HCT116 (cell line): ENCODE results near the gene DUSP6. TPM values are rescaled to one million over a fixed set of nuclear protein-coding genes. Genes with fewer than 3 reads are reported as not detected.

ENCODE experiments used
- ATAC-seq: fragments of 200-7000 bp; cut with Tn5 transposase; 2 replicates; pipeline ENCODE4 v1.9.1; 2020; ENCODE audit warnings: mild to moderate bottlenecking, moderate library complexity
- BruUV-seq: library from RNA; stranded (reverse); fragments of 400-500 nt; replicated peaks from 2 replicates; lab custom pipeline; 2021; lab: Mats Ljungman, UMichigan
- CTCF ChIA-PET: fragments of 300-600 bp; sonication (Branson Sonifier 250); formaldehyde crosslinking; loops from one replicate; lab custom pipeline; 2021; ENCODE audit warnings: antibody characterized with exemption; lab: Charles Lee
- POLR2A ChIA-PET: fragments of 300-600, 350-600 bp; sonication (Branson Sonifier 250); formaldehyde crosslinking; loops from one replicate; lab custom pipeline; 2021; ENCODE audit warnings: antibody characterized with exemption; lab: Charles Lee
- RAD21 ChIA-PET, 2 experiments: fragments of 300-600 bp; sonication (Branson Sonifier 250); formaldehyde crosslinking; loops; one replicate each; lab custom pipeline; 2023; ENCODE audit warnings: low total read pairs in 2 of 2; ENCODE audit not compliant: uncharacterized antibody in 2 of 2, unreplicated experiment in 2 of 2, low non-redundant PET in 1 of 2; lab: Charles Lee
- DNase-seq: peaks from one replicate; pipeline ENCODE4 v3.0.0-alpha.2; 2010; ENCODE audit warnings: low read depth, low spot score
- H2AFZ ChIP-seq: fragments of 200-600 bp; shearing (Covaris generic), sonication (generic); 2 replicates; pipeline ENCODE4 v1.6.1; 2017; ENCODE audit warnings: low read depth, mixed run types, mixed read lengths, antibody characterized with exemption, low read length; ENCODE audit not compliant: poor library complexity, severe bottlenecking
- H3K27ac ChIP-seq: 2 replicates; pipeline ENCODE4 v1.5.1; 2012; ENCODE audit warnings: low read depth, low read length
- H3K27me3 ChIP-seq: fragments of 200-600 bp; sonication (generic); 2 replicates; pipeline ENCODE4 v1.6.1; 2016; ENCODE audit warnings: mixed run types, low read length, mixed read lengths; ENCODE audit not compliant: insufficient read depth
- H3K36me3 ChIP-seq, 2 experiments: fragments of 200-500 bp in 1 of 2; fragments of 200-600 bp in 1 of 2; sonication (Bioruptor generic) in 1 of 2; sonication (generic) in 1 of 2; 2 replicates each; pipeline versions ENCODE4 v1.5.1 to v1.6.1; 2014 to 2016; ENCODE audit warnings: low read length in 2 of 2, inconsistent platforms in 1 of 2, mixed read lengths in 1 of 2, mixed run types in 1 of 2; ENCODE audit not compliant: insufficient read depth in 2 of 2, control insufficient read depth in 1 of 2
- H3K4me1 ChIP-seq, 2 experiments: fragments of 200-600 bp in 1 of 2; sonication (generic) in 1 of 2; 2 replicates each; pipeline versions ENCODE4 v1.5.1 to v1.6.1; 2012 to 2017; ENCODE audit warnings: low read length in 2 of 2, inconsistent platforms in 1 of 2, mild to moderate bottlenecking in 1 of 2, mixed read lengths in 1 of 2, mixed run types in 1 of 2, moderate library complexity in 1 of 2; ENCODE audit not compliant: insufficient read depth in 2 of 2, control insufficient read depth in 1 of 2
- H3K4me2 ChIP-seq: fragments of 200-600 bp; sonication (generic); 2 replicates; pipeline ENCODE4 v1.6.1; 2017; ENCODE audit warnings: mixed run types, low read length, mixed read lengths
- H3K4me3 ChIP-seq, 2 experiments: fragments of 200-600 bp in 1 of 2; sonication (generic) in 1 of 2; replicated peaks in 1 of 2; 2 replicates each; pipeline ENCODE4 v1.5.1; 2011 to 2016; ENCODE audit warnings: low read length in 2 of 2, control low read depth in 1 of 2, low read depth in 1 of 2, mild to moderate bottlenecking in 1 of 2, mixed read lengths in 1 of 2, mixed run types in 1 of 2
- H3K79me2 ChIP-seq: fragments of 200-600 bp; sonication (generic); 2 replicates; pipeline ENCODE4 v1.6.1; 2017; ENCODE audit warnings: mild to moderate bottlenecking, mixed run types, low read length, moderate library complexity, mixed read lengths; ENCODE audit not compliant: insufficient read depth
- H3K9ac ChIP-seq: fragments of 200-600 bp; sonication (generic); 2 replicates; pipeline ENCODE4 v1.6.1; 2016; ENCODE audit warnings: low read length, mixed read lengths
- H3K9me2 ChIP-seq: fragments of 200-600 bp; sonication (generic), shearing (Covaris generic); 2 replicates; pipeline ENCODE4 v1.6.1; 2017; ENCODE audit warnings: mixed run types, mild to moderate bottlenecking, moderate library complexity; ENCODE audit not compliant: insufficient read depth
- H3K9me3 ChIP-seq, 2 experiments: fragments of 200-500 bp in 1 of 2; fragments of 200-600 bp in 1 of 2; sonication (Bioruptor generic) in 1 of 2; sonication (generic) in 1 of 2; 2 replicates each; pipeline ENCODE4 v1.6.1; 2014 to 2017; ENCODE audit warnings: low read length in 2 of 2, mixed read lengths in 2 of 2, inconsistent platforms in 1 of 2, low read depth in 1 of 2, mild to moderate bottlenecking in 1 of 2, mixed run types in 1 of 2, moderate library complexity in 1 of 2; ENCODE audit not compliant: control insufficient read depth in 1 of 2, insufficient read depth in 1 of 2
- H4K20me1 ChIP-seq: fragments of 200-600 bp; sonication (generic), shearing (Covaris generic); 2 replicates; pipeline ENCODE4 v1.6.1; 2017; ENCODE audit warnings: mixed run types, mild to moderate bottlenecking, moderate library complexity; ENCODE audit not compliant: insufficient read depth
- CBX3 ChIP-seq: IDR thresholded peaks from 2 replicates; pipeline ENCODE4 v1.6.1; 2012; ENCODE audit warnings: low read depth
- EZH2phosphoT487 ChIP-seq: fragments of 200-600 bp; IDR thresholded peaks from 2 replicates; pipeline ENCODE4 v1.6.1; 2018; ENCODE audit warnings: antibody characterized with exemption, borderline replicate concordance
- RAD21 ChIP-seq: IDR thresholded peaks from 2 replicates; pipeline ENCODE4 v1.6.1; 2012; ENCODE audit warnings: low read depth, mild to moderate bottlenecking
- SRF ChIP-seq: IDR thresholded peaks from 2 replicates; pipeline ENCODE4 v1.6.1; 2012; ENCODE audit warnings: low read depth
- ZBTB33 ChIP-seq: IDR thresholded peaks from 2 replicates; pipeline ENCODE4 v1.6.1; 2011; ENCODE audit warnings: mild to moderate bottlenecking, low read length, moderate library complexity; ENCODE audit not compliant: insufficient replicate concordance; ENCODE audit errors: extremely low read depth
- ZNF274 ChIP-seq: fragments of 200-500 bp; sonication (Bioruptor generic); IDR thresholded peaks from 2 replicates; pipeline ENCODE4 v1.6.1; 2014; ENCODE audit warnings: mild to moderate bottlenecking, low read depth, low read length, inconsistent platforms
- intact Hi-C: fragments of 100-400 bp; cut with micrococcal nuclease; formaldehyde crosslinking; loops from 2 replicates; pipeline ENCODE4 v1.10.0; 2022
- total RNA-seq: library from RNA; stranded (reverse); gene quantifications from one replicate; pipeline ENCODE4 v1.2.1, GENCODE V29; 2021; ENCODE audit not compliant: unreplicated experiment
- TF ChIP-seq, protein P1 (sequence below): IDR thresholded peaks from 2 replicates; pipeline ENCODE4 v1.6.1; 2012

Gene DUSP6
- total RNA-seq, 1 experiment from 2014 or later: 219 TPM

DNA sequence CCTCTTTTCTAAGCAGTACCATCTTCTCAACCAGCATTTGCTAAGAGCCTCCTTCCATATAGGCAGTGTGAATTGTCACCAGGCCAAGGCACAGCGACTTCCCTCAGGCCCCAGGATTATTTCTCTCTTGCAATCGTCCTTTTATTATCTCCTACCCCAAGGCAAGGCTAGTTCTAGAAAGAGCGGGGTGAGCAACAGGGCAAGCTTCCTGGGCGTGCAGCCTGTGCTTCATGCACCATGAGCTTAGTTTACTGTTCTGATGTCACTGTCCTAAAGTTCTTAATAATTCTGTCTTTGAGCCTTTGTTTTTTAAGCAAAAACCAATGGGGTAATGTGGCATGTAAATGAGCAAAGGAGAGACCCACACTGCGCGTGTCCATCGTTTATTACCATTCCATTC, 27.9 kb downstream of the DUSP6 start:
- Histone ChIP-seq H3K9ac (no peak overlapping the region), H3K27me3 (no peaks in the 10 kb centered on the region), H3K36me3 (no peaks in the 10 kb centered on the region), H4K20me1 (no peaks in the 10 kb centered on the region), H3K27ac (no peak overlapping the region), H3K9me3 (no peaks in the 10 kb centered on the region), H3K79me2 (no peaks in the 10 kb centered on the region), H3K4me2 (no peak overlapping the region), H3K4me3 (no peak overlapping the region), H2AFZ (no peak overlapping the region), H3K4me1 (no peaks in the 10 kb centered on the region), H3K9me2 (no peaks in the 10 kb centered on the region)
- no peak for TF ChIP-seq EZH2phosphoT487
- no peak for TF ChIP-seq SRF
- no peak for TF ChIP-seq ZBTB33
- ChIA-PET CTCF (no interaction called here), POLR2A (no interaction called here), RAD21 (no interaction called here)
- ATAC-seq (no peak), DNase-seq (no peak)
- no TSS peak for BruUV-seq
- intact Hi-C loops: no loop called here

DNA sequence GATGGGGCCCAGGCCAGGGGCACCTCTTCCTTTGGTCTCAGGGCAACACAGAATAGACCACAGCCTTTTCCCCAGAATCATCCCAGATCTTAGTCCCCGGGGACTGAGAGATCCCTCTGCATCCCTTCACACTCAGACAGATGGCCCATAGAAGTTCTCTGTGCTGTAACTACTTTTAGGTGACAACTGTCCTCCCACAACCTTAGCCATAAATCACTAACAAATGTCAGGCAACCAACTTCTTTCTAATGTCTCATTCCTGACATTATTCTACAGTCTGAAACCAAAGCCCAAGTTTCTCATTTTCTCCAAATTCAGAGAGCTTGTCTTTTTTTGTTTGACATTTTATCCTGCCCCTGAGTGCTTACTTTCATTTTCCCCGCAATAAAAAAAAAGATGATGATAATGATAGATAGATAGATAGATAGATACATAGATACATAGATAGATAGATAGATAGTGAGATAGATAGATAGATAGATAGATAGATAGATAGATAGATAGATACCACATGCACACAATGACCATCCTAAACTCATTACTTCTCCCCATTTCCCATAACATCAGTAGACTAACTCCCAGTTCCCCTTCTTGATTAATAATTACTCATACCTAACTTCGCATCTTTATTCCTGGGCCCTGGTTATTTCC, 28.6 kb downstream of the DUSP6 start:
- BruUV-seq: no TSS peak
- TF ChIP-seq RAD21 (no peak), ZNF274 (no peak), CBX3 (no peak)
- TF ChIP-seq, protein P1, sequence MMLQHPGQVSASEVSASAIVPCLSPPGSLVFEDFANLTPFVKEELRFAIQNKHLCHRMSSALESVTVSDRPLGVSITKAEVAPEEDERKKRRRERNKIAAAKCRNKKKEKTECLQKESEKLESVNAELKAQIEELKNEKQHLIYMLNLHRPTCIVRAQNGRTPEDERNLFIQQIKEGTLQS: no peak
- no peak for DNase-seq
- H3K9me2 ChIP-seq: no peaks in the 10 kb centered on the region
- no peaks in the 10 kb centered on the region for H3K79me2 ChIP-seq
- intact Hi-C loops: no loop called here
- H3K9ac ChIP-seq: no peak overlapping the region
- H3K36me3 ChIP-seq: no peaks in the 10 kb centered on the region
- no peak overlapping the region for H3K4me3 ChIP-seq
- no peak for ATAC-seq
- ChIA-PET CTCF (no interaction called here), POLR2A (no interaction called here), RAD21 (no interaction called here)
- H3K4me1 ChIP-seq: no peaks in the 10 kb centered on the region
- H3K27ac ChIP-seq: no peak overlapping the region
- no peak overlapping the region for H3K4me2 ChIP-seq
- no peak overlapping the region for H2AFZ ChIP-seq
- no peaks in the 10 kb centered on the region for H4K20me1 ChIP-seq
- H3K27me3 ChIP-seq: no peaks in the 10 kb centered on the region
- no peaks in the 10 kb centered on the region for H3K9me3 ChIP-seq
